Measurements from ENCODE around the gene CLMP.
"Not testable (repeated sequence)": the region's sequence is repeated elsewhere in the genome, so short reads cannot be mapped to it uniquely, and the experiment has no call there.

The CLMP gene

GRCh38 chr11:123218451-123218850 lies 23.4 kb upstream of the CLMP start:
- no peak for DNase-seq (ENCODE audit: low spot score)

- DNase-seq (ENCODE audit: low spot score), result no peak
Measured at GRCh38 chr11:123217897-123218296, 22.8 kb upstream of the CLMP start.

GRCh38 chr11:123216249-123216648 lies 21.2 kb upstream of the CLMP start:
- DNase-seq (ENCODE audit: low spot score), result no peak

- DNase-seq (ENCODE audit: low spot score), result no peak
Measured at GRCh38 chr11:123214940-123215339, 19.9 kb upstream of the CLMP start.

GRCh38 chr11:123214396-123214795 lies 19.3 kb upstream of the CLMP start:
- DNase-seq (ENCODE audit: low spot score), result no peak

GRCh38 chr11:123213307-123213771 lies 18.3 kb upstream of the CLMP start:
- DNase-seq (ENCODE audit: low spot score), result no peak

- no peak for DNase-seq (ENCODE audit: low spot score)
Measured at GRCh38 chr11:123212406-123212805, 17.4 kb upstream of the CLMP start.

GRCh38 chr11:123211981-123212380 lies 16.9 kb upstream of the CLMP start:
- no peak for DNase-seq (ENCODE audit: low spot score)

- no peak for DNase-seq (ENCODE audit: low spot score)
Measured at GRCh38 chr11:123211149-123211852, 16.3 kb upstream of the CLMP start.

- no peak for DNase-seq (ENCODE audit: low spot score)
Measured at GRCh38 chr11:123209591-123209990, 14.5 kb upstream of the CLMP start.

- no peak for DNase-seq (ENCODE audit: low spot score)
Measured at GRCh38 chr11:123206791-123207434, 11.9 kb upstream of the CLMP start.

- DNase-seq (ENCODE audit: low spot score), result not testable (repeated sequence)
Measured at GRCh38 chr11:123206055-123206454, 11.0 kb upstream of the CLMP start.

- DNase-seq (ENCODE audit: low spot score), result no peak
Measured at GRCh38 chr11:123203934-123204333, 8.9 kb upstream of the CLMP start.

- no peak for DNase-seq (ENCODE audit: low spot score)
Measured at GRCh38 chr11:123203471-123203870, 8.4 kb upstream of the CLMP start.

GRCh38 chr11:123202155-123203151 lies 7.4 kb upstream of the CLMP start:
- no peak for DNase-seq (ENCODE audit: low spot score)

- no peak for DNase-seq (ENCODE audit: low spot score)
Measured at GRCh38 chr11:123200264-123200663, 5.2 kb upstream of the CLMP start.

GRCh38 chr11:123197711-123198110 lies 2.7 kb upstream of the CLMP start:
- DNase-seq (ENCODE audit: low spot score), result no peak

- DNase-seq (ENCODE audit: low spot score), result no peak
Measured at GRCh38 chr11:123196060-123196714, 1.1 kb upstream of the CLMP start.

GRCh38 chr11:123194337-123195187 lies 486 bp downstream of the CLMP start:
- peak; percentile 40 for DNase-seq (ENCODE audit: low spot score)

GRCh38 chr11:123193742-123194141 lies 1.3 kb downstream of the CLMP start:
- DNase-seq (ENCODE audit: low spot score), result no peak

GRCh38 chr11:123191939-123192338 lies 3.1 kb downstream of the CLMP start:
- DNase-seq (ENCODE audit: low spot score), result no peak
